Neural cell (in vitro differentiated cells): ENCODE data around the gene COPS2. TPM values are rescaled to one million over a fixed set of nuclear protein-coding genes. Genes with fewer than 3 reads are reported as not detected.

ENCODE experiments used
- H2AFZ ChIP-seq: fragments of 200-600, 300-800 bp; sonication (generic), shearing (Covaris generic); 2 replicates; pipeline ENCODE4 v1.6.0; 2014; ENCODE audit warnings: low read depth, mild to moderate bottlenecking, antibody characterized with exemption, low read length, moderate library complexity
- H3F3A ChIP-seq: fragments of 200-600 bp; shearing (Covaris generic); 2 replicates; pipeline ENCODE4 v1.6.1; 2016; ENCODE audit warnings: mild to moderate bottlenecking, moderate library complexity, mixed read lengths, antibody characterized with exemption, low read length; ENCODE audit not compliant: insufficient read depth, poor library complexity, severe bottlenecking
- H3K27ac ChIP-seq: fragments of 200-600, 300-800 bp; sonication (generic), shearing (Covaris generic); 2 replicates; pipeline ENCODE4 v1.5.1; 2014; ENCODE audit warnings: mild to moderate bottlenecking, low read length, moderate library complexity
- H3K27me3 ChIP-seq: fragments of 300-800, 200-600 bp; sonication (generic), shearing (Covaris generic); 2 replicates; pipeline ENCODE4 v1.6.0; 2014; ENCODE audit warnings: mild to moderate bottlenecking, low read depth, low read length, moderate library complexity; ENCODE audit not compliant: insufficient read depth
- H3K36me3 ChIP-seq: fragments of 300-800, 200-600 bp; sonication (generic), shearing (Covaris generic); 2 replicates; pipeline ENCODE4 v1.5.1; 2014; ENCODE audit warnings: mild to moderate bottlenecking, antibody characterized with exemption, low read length, moderate library complexity; ENCODE audit not compliant: insufficient read depth
- H3K4me2 ChIP-seq: fragments of 300-800, 200-600 bp; sonication (generic), shearing (Covaris generic); 2 replicates; pipeline ENCODE4 v1.6.0; 2014; ENCODE audit warnings: mild to moderate bottlenecking, low read length
- H3K4me3 ChIP-seq: fragments of 300-800, 200-600 bp; sonication (generic), shearing (Covaris generic); 2 replicates; pipeline ENCODE4 v1.5.1; 2014; ENCODE audit warnings: mild to moderate bottlenecking, low read length, moderate library complexity
- H3K79me2 ChIP-seq: fragments of 200-600 bp; shearing (Covaris generic); replicated peaks from 2 replicates; pipeline ENCODE4 v1.6.0; 2014; ENCODE audit warnings: mild to moderate bottlenecking, low read length, moderate library complexity; ENCODE audit not compliant: insufficient read depth
- H3K9ac ChIP-seq: fragments of 300-800, 200-600 bp; sonication (generic), shearing (Covaris generic); 2 replicates; pipeline ENCODE4 v1.6.1; 2016; ENCODE audit warnings: mild to moderate bottlenecking, low read length, mixed read lengths
- H3K9me2 ChIP-seq: fragments of 200-600 bp; shearing (Covaris generic); 2 replicates; pipeline ENCODE4 v1.6.1; 2016; ENCODE audit warnings: mild to moderate bottlenecking, low read length, mixed read lengths; ENCODE audit not compliant: insufficient read depth
- H3K9me3 ChIP-seq: fragments of 200-600, 300-800 bp; sonication (generic), shearing (Covaris generic); 2 replicates; pipeline ENCODE4 v1.6.1; 2016; ENCODE audit warnings: mild to moderate bottlenecking, mixed run types, low read length, moderate library complexity, mixed read lengths
- H4K20me1 ChIP-seq: fragments of 200-600 bp; shearing (Covaris generic); 2 replicates; pipeline ENCODE4 v1.6.1; 2016; ENCODE audit warnings: mild to moderate bottlenecking, mixed run types; ENCODE audit not compliant: insufficient read depth
- EP300 ChIP-seq: fragments of 450-650 bp; conservative IDR thresholded peaks from 2 replicates; pipeline ENCODE4 v1.6.1; 2014; ENCODE audit warnings: antibody characterized with exemption, mild to moderate bottlenecking, moderate library complexity; ENCODE audit not compliant: poor library complexity, severe bottlenecking
- EZH2 ChIP-seq: fragments of 200-600, 300-800 bp; shearing (Covaris generic), sonication (generic); IDR thresholded peaks from 2 replicates; pipeline ENCODE4 v1.6.1; 2014; ENCODE audit warnings: antibody characterized with exemption, low read length, borderline replicate concordance, mild to moderate bottlenecking; ENCODE audit not compliant: insufficient read depth, poor library complexity, severe bottlenecking
- MXI1 ChIP-seq: fragments of 450-650 bp; conservative IDR thresholded peaks from 2 replicates; pipeline ENCODE4 v1.6.1; 2014; ENCODE audit warnings: antibody characterized with exemption, mild to moderate bottlenecking; ENCODE audit not compliant: poor library complexity, severe bottlenecking
- POLR2AphosphoS5 ChIP-seq: IDR thresholded peaks from 2 replicates; pipeline ENCODE4 v1.6.1; 2012
- RAD21 ChIP-seq: fragments of 450-650 bp; conservative IDR thresholded peaks from 2 replicates; pipeline ENCODE4 v1.6.1; 2014; ENCODE audit warnings: antibody characterized with exemption, mild to moderate bottlenecking, moderate library complexity
- SMC3 ChIP-seq: fragments of 450-650 bp; conservative IDR thresholded peaks from 2 replicates; pipeline ENCODE4 v1.6.1; 2014; ENCODE audit warnings: antibody characterized with exemption, mild to moderate bottlenecking, moderate library complexity; ENCODE audit not compliant: poor library complexity
- TAF1 ChIP-seq: IDR thresholded peaks from 2 replicates; pipeline ENCODE4 v1.6.1; 2012; ENCODE audit warnings: low read depth
- polyA minus RNA-seq: library from RNA; depleted of rRNA, polyadenylated mRNA; stranded (reverse); fragments of >200 nt; gene quantifications from 2 replicates; pipeline ENCODE4 v1.2.3, GENCODE V29; 2014
- polyA plus RNA-seq: library from polyadenylated mRNA; depleted of rRNA; stranded (reverse); fragments of >200 nt; gene quantifications from 2 replicates; pipeline ENCODE4 v1.2.3, GENCODE V29; 2014
- TF ChIP-seq, protein P1 (sequence below): fragments of 450-650 bp; IDR thresholded peaks from 2 replicates; pipeline ENCODE4 v1.5.1; 2014; ENCODE audit warnings: antibody characterized with exemption, mild to moderate bottlenecking, moderate library complexity; ENCODE audit not compliant: poor library complexity, severe bottlenecking
- TF ChIP-seq, protein P2 (sequence below): IDR thresholded peaks from 2 replicates; pipeline ENCODE4 v1.6.1; 2012; ENCODE audit warnings: borderline replicate concordance

Gene COPS2
- polyA plus RNA-seq = 76.2 and 88.8 TPM in 2 replicates
- 125 and 148 TPM in 2 replicates for polyA minus RNA-seq

DNA sequence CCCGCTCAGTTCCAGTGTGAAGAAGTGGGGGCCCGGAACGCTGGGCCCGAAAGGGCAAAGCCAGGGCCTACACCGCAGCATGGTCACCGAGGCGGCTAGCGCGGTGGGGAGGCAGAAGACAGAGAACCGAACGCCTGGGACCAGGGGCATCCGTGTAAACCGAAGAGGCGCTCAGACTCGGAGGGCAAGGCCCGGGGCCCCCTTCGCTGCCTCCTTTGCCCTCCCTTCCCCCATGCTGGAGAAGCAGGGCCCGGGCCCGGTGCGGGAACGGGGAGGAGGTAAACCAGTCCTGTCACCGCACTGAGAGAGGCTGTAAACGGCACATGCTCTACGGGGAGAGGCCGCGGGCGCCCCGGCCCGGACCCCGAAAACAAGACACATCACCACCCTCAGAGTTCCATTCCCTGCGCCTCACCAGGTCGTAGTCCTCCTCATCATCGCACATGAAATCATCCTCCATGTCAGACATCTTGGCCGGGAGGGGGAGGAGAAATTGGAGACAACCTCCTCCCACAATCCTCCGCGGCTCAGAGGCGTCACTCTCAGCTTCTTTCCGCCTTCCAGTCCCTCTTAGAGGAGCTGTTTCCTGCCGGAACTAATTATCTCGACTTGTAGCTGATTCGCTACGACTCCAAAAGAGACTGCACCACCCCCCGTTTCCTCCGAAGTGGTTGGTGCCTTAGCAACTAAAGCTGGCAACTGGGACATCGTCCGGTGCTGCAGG is at the start of gene COPS2:
COPS2 (minus strand) TSS at position 490 of the 724 bp plus-strand sequence; CDS start at position 469, 21 bp downstream.
- peak; percentile 81 for TF ChIP-seq EP300
- TF ChIP-seq RAD21 = peak; percentile 29
- no peak for TF ChIP-seq EZH2
- peak; percentile 87 for TF ChIP-seq MXI1
- TF ChIP-seq, protein P1, sequence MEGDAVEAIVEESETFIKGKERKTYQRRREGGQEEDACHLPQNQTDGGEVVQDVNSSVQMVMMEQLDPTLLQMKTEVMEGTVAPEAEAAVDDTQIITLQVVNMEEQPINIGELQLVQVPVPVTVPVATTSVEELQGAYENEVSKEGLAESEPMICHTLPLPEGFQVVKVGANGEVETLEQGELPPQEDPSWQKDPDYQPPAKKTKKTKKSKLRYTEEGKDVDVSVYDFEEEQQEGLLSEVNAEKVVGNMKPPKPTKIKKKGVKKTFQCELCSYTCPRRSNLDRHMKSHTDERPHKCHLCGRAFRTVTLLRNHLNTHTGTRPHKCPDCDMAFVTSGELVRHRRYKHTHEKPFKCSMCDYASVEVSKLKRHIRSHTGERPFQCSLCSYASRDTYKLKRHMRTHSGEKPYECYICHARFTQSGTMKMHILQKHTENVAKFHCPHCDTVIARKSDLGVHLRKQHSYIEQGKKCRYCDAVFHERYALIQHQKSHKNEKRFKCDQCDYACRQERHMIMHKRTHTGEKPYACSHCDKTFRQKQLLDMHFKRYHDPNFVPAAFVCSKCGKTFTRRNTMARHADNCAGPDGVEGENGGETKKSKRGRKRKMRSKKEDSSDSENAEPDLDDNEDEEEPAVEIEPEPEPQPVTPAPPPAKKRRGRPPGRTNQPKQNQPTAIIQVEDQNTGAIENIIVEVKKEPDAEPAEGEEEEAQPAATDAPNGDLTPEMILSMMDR = peak; percentile 32
- TF ChIP-seq POLR2AphosphoS5 = peak; percentile 98
- TF ChIP-seq, protein P2, sequence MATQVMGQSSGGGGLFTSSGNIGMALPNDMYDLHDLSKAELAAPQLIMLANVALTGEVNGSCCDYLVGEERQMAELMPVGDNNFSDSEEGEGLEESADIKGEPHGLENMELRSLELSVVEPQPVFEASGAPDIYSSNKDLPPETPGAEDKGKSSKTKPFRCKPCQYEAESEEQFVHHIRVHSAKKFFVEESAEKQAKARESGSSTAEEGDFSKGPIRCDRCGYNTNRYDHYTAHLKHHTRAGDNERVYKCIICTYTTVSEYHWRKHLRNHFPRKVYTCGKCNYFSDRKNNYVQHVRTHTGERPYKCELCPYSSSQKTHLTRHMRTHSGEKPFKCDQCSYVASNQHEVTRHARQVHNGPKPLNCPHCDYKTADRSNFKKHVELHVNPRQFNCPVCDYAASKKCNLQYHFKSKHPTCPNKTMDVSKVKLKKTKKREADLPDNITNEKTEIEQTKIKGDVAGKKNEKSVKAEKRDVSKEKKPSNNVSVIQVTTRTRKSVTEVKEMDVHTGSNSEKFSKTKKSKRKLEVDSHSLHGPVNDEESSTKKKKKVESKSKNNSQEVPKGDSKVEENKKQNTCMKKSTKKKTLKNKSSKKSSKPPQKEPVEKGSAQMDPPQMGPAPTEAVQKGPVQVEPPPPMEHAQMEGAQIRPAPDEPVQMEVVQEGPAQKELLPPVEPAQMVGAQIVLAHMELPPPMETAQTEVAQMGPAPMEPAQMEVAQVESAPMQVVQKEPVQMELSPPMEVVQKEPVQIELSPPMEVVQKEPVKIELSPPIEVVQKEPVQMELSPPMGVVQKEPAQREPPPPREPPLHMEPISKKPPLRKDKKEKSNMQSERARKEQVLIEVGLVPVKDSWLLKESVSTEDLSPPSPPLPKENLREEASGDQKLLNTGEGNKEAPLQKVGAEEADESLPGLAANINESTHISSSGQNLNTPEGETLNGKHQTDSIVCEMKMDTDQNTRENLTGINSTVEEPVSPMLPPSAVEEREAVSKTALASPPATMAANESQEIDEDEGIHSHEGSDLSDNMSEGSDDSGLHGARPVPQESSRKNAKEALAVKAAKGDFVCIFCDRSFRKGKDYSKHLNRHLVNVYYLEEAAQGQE = no peak
- TF ChIP-seq TAF1 = peak; percentile 88
- no peak for TF ChIP-seq SMC3
- peak within 1 kb of the TSS; percentile 96 for H3K9ac ChIP-seq
- peak within 1 kb of the TSS; percentile 66 for H2AFZ ChIP-seq
- no peaks in the 10 kb centered on the region for H3F3A ChIP-seq
- no peaks in the 10 kb centered on the region for H4K20me1 ChIP-seq
- H3K27ac ChIP-seq = peak within 1 kb of the TSS; percentile 93
- peak within 1 kb of the TSS; percentile 76 for H3K4me2 ChIP-seq
- H3K4me3 ChIP-seq = peak within 1 kb of the TSS; percentile 75
- H3K9me2 ChIP-seq = no peaks in the 10 kb centered on the region
- H3K9me3 ChIP-seq = no peaks in the 10 kb centered on the region
- H3K27me3 ChIP-seq = no peaks in the 10 kb centered on the region
- no peaks in the 10 kb centered on the region for H3K36me3 ChIP-seq
- peaks cover 60% of the 10 kb centered on the region for H3K79me2 ChIP-seq

DNA sequence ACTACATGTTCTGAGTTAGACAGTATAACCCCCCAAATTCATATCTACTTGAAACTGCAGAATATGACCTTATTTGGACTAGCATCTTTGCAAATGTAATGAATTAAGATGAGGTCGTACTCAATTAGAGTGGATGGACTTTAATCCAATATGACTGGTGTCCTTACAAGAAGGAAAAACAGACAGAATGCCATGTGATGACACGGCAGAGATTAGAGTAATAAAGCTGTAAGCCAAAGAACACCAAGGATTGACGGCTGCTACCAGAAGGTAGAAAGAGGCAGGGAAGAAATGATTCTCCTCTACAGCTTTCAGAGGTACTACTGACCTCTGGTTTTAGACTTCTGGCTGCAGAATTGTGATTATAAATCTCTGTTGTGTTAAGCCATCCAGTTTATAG is 44.9 kb upstream of the COPS2 start:
- Histone ChIP-seq H3K4me3 (no peak overlapping the region), H3K4me2 (no peak overlapping the region), H2AFZ (no peak overlapping the region), H3K27ac (no peak overlapping the region), H3K9ac (no peak overlapping the region), H3K79me2 (no peaks in the 10 kb centered on the region), H4K20me1 (no peaks in the 10 kb centered on the region), H3K9me3 (no peaks in the 10 kb centered on the region), H3K27me3 (no peaks in the 10 kb centered on the region), H3F3A (no peaks in the 10 kb centered on the region), H3K9me2 (no peaks in the 10 kb centered on the region), H3K36me3 (no peaks in the 10 kb centered on the region)
- TF ChIP-seq RAD21 = no peak
- no peak for TF ChIP-seq POLR2AphosphoS5
- TF ChIP-seq MXI1 = no peak
- TF ChIP-seq EP300 = no peak
- TF ChIP-seq EZH2 = no peak
- TF ChIP-seq, protein P1 = no peak
- TF ChIP-seq, protein P2 = no peak
- no peak for TF ChIP-seq SMC3
- TF ChIP-seq TAF1 = no peak
